Gastrocnemius medialis (tissue), 4 donors: ENCODE data around the gene CDK10. TPM values are rescaled to one million over a fixed set of nuclear protein-coding genes. Genes with fewer than 3 reads are reported as not detected.

ENCODE experiments used
- ATAC-seq, 2 donors: fragments of 150-250 bp; one replicate each; pipeline ENCODE4 v1.9.1; 2016
- DNase-seq, 2 donors: peaks; one replicate each; pipeline ENCODE4 v3.0.0-alpha.2; 2019
- H3K27ac ChIP-seq, 4 donors: fragments of 200-600 bp; sonication (generic); 1 replicate in 1 of 4; 2 replicates in 3 of 4; pipeline ENCODE4 v1.5.1; 2016 to 2018; ENCODE audit warnings: mild to moderate bottlenecking in 2 of 4, moderate library complexity in 1 of 4
- H3K27me3 ChIP-seq, 3 donors: fragments of 200-600 bp; sonication (generic) in 2 of 3; 1 replicate in 1 of 3; 2 replicates in 2 of 3; pipeline versions ENCODE4 v1.5.1 to v1.6.0; 2016 to 2019; ENCODE audit warnings: mild to moderate bottlenecking in 1 of 3, moderate library complexity in 1 of 3
- H3K36me3 ChIP-seq, 2 donors: fragments of 200-600 bp; sonication (generic) in 1 of 2; one replicate each; pipeline ENCODE4 v1.5.1; 2017 to 2018
- H3K4me1 ChIP-seq, 2 donors: fragments of 200-600 bp; sonication (generic) in 1 of 2; one replicate each; pipeline ENCODE4 v1.5.1; 2016 to 2017; ENCODE audit warnings: mild to moderate bottlenecking in 2 of 2
- H3K4me3 ChIP-seq, 4 donors: fragments of 200-600 bp; sonication (generic) in 3 of 4; 1 replicate in 1 of 4; 2 replicates in 3 of 4; pipeline ENCODE4 v1.5.1; 2016 to 2019; ENCODE audit warnings: mild to moderate bottlenecking in 2 of 4
- H3K9me3 ChIP-seq, 3 donors: fragments of 200-600 bp; sonication (generic) in 2 of 3; 1 replicate in 1 of 3; 2 replicates in 2 of 3; pipeline ENCODE4 v1.5.1; 2016 to 2019
- CTCF ChIP-seq, 5 experiments: fragments of 450-650 bp in 3 of 5; fragments of 200-600 bp in 2 of 5; sonication (generic) in 2 of 5; IDR thresholded peaks in 4 of 5; conservative IDR thresholded peaks in 1 of 5; 1 replicate in 4 of 5; 2 replicates in 1 of 5; pipeline ENCODE4 v1.5.1; 2016 to 2019; ENCODE audit warnings: antibody characterized with exemption in 5 of 5, mild to moderate bottlenecking in 3 of 5, moderate library complexity in 3 of 5
- POLR2A ChIP-seq, 2 donors: fragments of 450-650 bp; IDR thresholded peaks; one replicate each; pipeline ENCODE4 v1.6.1; 2017; ENCODE audit warnings: antibody characterized with exemption in 2 of 2, mild to moderate bottlenecking in 2 of 2, moderate library complexity in 2 of 2
- in situ Hi-C, 4 donors: fragments of 200-750 bp; cut with MboI; loops; one replicate each; pipeline versions ENCODE4 v1.15.0 to v1.8.0; 2017; ENCODE audit warnings: low sequenced_read_pairs in 4 of 4
- intact Hi-C: fragments of 100-400 bp; cut with DNase I; formaldehyde crosslinking; loops from one replicate; pipeline ENCODE4 v1.15.1; 2023; ENCODE audit warnings: low total_unique reads
- total RNA-seq, 4 donors: library from RNA; depleted of rRNA; stranded (reverse); fragments of >200 nt; gene quantifications; one replicate each; pipeline versions ENCODE4 v1.1.0 to v1.2.3, GENCODE V29; 2016

Gene CDK10
- total RNA-seq, 4 donors from 2014 or later: 16.9 to 26.1 (median 19.7) TPM

- H3K9me3 ChIP-seq: no peaks in the 10 kb centered on the region
- intact Hi-C loops: no loop called here
- no peak for DNase-seq
- H3K4me3 ChIP-seq: no peak overlapping the region
- no peak overlapping the region for H3K27ac ChIP-seq
- TF ChIP-seq POLR2A (IDR thresholded peaks at IDR 0.05) (no peak), CTCF (IDR thresholded peaks at IDR 0.05 in 4 of 5, conservative IDR thresholded peaks at IDR 0.05 in 1 of 5) (no peak)
- peaks cover 15 to 17% of the 10 kb centered on the region in 2 donors for H3K4me1 ChIP-seq
- no peaks in the 10 kb centered on the region for H3K36me3 ChIP-seq
- H3K27me3 ChIP-seq: peaks cover 0 to 19% (median 5%) of the 10 kb centered on the region in 3 donors
- no peak for ATAC-seq
- in situ Hi-C loops: loop anchor here in 2 of 4 donors (10.0 kb wide), 2 partner anchors 91 to 171 kb away; partner anchors contain the start of gene TCF25 (in 1 of the 2)
Measured at GRCh38 chr16:89704281-89704680, 17.8 kb downstream of the CDK10 start.

- ATAC-seq (no peak), DNase-seq (no peak)
- Histone ChIP-seq H3K27me3 (peaks cover 0 to 19% (median 5%) of the 10 kb centered on the region in 3 donors), H3K4me3 (no peak overlapping the region), H3K36me3 (no peaks in the 10 kb centered on the region), H3K27ac (no peak overlapping the region), H3K4me1 (peaks cover 10 to 12% of the 10 kb centered on the region in 2 donors), H3K9me3 (no peaks in the 10 kb centered on the region)
- intact Hi-C loops: no loop called here
- in situ Hi-C loops: loop anchor here in 2 of 4 donors (10.0 kb wide), 2 partner anchors 90 to 170 kb away; partner anchors contain the start of gene TCF25 (in 1 of the 2)
- TF ChIP-seq CTCF (IDR thresholded peaks at IDR 0.05 in 4 of 5, conservative IDR thresholded peaks at IDR 0.05 in 1 of 5) (no peak), POLR2A (IDR thresholded peaks at IDR 0.05) (no peak)
Measured at GRCh38 chr16:89705006-89705405, 18.5 kb downstream of the CDK10 start.

GRCh38 chr16:89706518-89707260 is 20.2 kb downstream of the CDK10 start:
- Histone ChIP-seq H3K27ac (no peak overlapping the region), H3K36me3 (no peaks in the 10 kb centered on the region), H3K4me3 (no peak overlapping the region), H3K27me3 (peaks cover 0 to 14% (median 5%) of the 10 kb centered on the region in 3 donors), H3K9me3 (no peaks in the 10 kb centered on the region), H3K4me1 (no peaks in the 10 kb centered on the region)
- ATAC-seq (no peak), DNase-seq (no peak)
- in situ Hi-C loops: loop anchor here in 2 of 4 donors (10.0 kb wide), 2 partner anchors 88 to 168 kb away; partner anchors contain the start of gene TCF25 (in 1 of the 2)
- TF ChIP-seq CTCF (IDR thresholded peaks at IDR 0.05 in 4 of 5, conservative IDR thresholded peaks at IDR 0.05 in 1 of 5): no peak
- TF ChIP-seq POLR2A (IDR thresholded peaks at IDR 0.05): no peak
- intact Hi-C loops: no loop called here

GRCh38 chr16:89707695-89708094 is 21.2 kb downstream of the CDK10 start:
- intact Hi-C loops: no loop called here

More at GRCh38 chr16:89707695-89708094, 21.2 kb downstream of the CDK10 start:
- no peaks in the 10 kb centered on the region for H3K36me3 ChIP-seq
- ATAC-seq: no peak
- in situ Hi-C loops: loop anchor here in 2 of 4 donors (10.0 kb wide), 2 partner anchors 87 to 167 kb away; partner anchors contain the start of gene TCF25 (in 1 of the 2)
- H3K27me3 ChIP-seq: peaks cover 5 to 14% (median 6%) of the 10 kb centered on the region in 3 donors
- no peak for DNase-seq
- TF ChIP-seq POLR2A (IDR thresholded peaks at IDR 0.05) (no peak), CTCF (IDR thresholded peaks at IDR 0.05 in 4 of 5, conservative IDR thresholded peaks at IDR 0.05 in 1 of 5) (no peak)
- no peaks in the 10 kb centered on the region for H3K4me1 ChIP-seq
- no peaks in the 10 kb centered on the region for H3K9me3 ChIP-seq
- H3K27ac ChIP-seq: no peak overlapping the region
- no peak overlapping the region for H3K4me3 ChIP-seq
